Suprapubic skin (tissue), 3 donors: ENCODE results near the gene CAPG.

Experiments
- POLR2A ChIP-seq, 2 donors: fragments of 450-650 bp; IDR thresholded peaks; one replicate each; pipeline ENCODE4 v1.6.1; 2017; ENCODE audit warnings: antibody characterized with exemption in 2 of 2, mild to moderate bottlenecking in 2 of 2, moderate library complexity in 2 of 2
- TF ChIP-seq, protein P1 (sequence below), 2 donors: fragments of 200-600 bp in 1 of 2; fragments of 450-650 bp in 1 of 2; sonication (generic) in 1 of 2; IDR thresholded peaks; one replicate each; pipeline ENCODE4 v1.5.1; 2016 to 2019; ENCODE audit warnings: antibody characterized with exemption in 2 of 2, mild to moderate bottlenecking in 1 of 2, moderate library complexity in 1 of 2

DNA sequence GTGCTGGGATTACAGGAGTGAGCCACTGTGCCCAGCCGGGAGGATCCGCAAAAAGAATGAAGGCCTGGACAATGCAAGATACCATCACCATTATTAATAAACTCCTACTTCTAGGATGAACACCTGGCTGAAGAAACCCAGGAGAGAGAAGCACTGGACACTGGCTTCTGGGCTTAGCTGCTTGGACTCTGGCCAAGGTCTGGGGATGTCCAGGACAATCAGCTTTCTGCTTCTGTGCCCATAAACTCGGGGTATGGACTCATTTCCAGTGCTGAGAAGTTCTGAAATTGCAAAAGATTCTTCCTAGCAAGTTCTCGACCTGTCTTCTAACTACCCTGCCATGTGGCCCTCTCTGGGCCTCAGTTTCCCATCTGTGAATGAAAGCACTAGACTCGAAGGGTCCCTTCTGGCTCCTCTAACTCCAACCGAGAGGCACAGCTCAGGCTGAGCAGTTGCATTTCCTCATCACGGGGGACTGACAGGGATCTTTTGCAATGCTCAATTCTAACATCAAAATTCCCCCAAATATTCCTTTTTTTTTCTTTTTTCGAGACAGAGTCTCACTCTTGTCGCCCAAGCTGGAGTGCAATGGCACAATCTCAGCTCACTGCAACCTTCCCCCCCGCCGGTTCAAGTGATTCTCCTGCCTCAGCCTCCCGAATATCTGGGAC lies 5.9 kb upstream of the CAPG start:
- TF ChIP-seq, protein P1, sequence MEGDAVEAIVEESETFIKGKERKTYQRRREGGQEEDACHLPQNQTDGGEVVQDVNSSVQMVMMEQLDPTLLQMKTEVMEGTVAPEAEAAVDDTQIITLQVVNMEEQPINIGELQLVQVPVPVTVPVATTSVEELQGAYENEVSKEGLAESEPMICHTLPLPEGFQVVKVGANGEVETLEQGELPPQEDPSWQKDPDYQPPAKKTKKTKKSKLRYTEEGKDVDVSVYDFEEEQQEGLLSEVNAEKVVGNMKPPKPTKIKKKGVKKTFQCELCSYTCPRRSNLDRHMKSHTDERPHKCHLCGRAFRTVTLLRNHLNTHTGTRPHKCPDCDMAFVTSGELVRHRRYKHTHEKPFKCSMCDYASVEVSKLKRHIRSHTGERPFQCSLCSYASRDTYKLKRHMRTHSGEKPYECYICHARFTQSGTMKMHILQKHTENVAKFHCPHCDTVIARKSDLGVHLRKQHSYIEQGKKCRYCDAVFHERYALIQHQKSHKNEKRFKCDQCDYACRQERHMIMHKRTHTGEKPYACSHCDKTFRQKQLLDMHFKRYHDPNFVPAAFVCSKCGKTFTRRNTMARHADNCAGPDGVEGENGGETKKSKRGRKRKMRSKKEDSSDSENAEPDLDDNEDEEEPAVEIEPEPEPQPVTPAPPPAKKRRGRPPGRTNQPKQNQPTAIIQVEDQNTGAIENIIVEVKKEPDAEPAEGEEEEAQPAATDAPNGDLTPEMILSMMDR (IDR thresholded peaks at IDR 0.05): no peak
- no peak for TF ChIP-seq POLR2A (IDR thresholded peaks at IDR 0.05)
